ENCODE measurements around the gene RGS3.
A peak's percentile ranks its signal among the peaks of the same experiment; 100 is the strongest.

The RGS3 gene

GRCh38 chr9:113590991-113591898, 127.7 kb downstream of the RGS3 start:
- peak; percentile 20 for DNase-seq

GRCh38 chr9:113591899-113592625, 128.5 kb downstream of the RGS3 start:
- no peak for DNase-seq

GRCh38 chr9:113592876-113593575, 129.5 kb downstream of the RGS3 start:
- no peak for DNase-seq

- no peak for DNase-seq
Observed at GRCh38 chr9:113593682-113594281, 130.3 kb downstream of the RGS3 start.

GRCh38 chr9:113594484-113595299, 131.2 kb downstream of the RGS3 start:
- DNase-seq = no peak

GRCh38 chr9:113596616-113597320, 133.2 kb downstream of the RGS3 start:
- DNase-seq = no peak

GRCh38 chr9:113597390-113598241, 134.1 kb downstream of the RGS3 start:
- no peak for DNase-seq

GRCh38 chr9:113598451-113598850, 134.9 kb downstream of the RGS3 start:
- DNase-seq = no peak

GRCh38 chr9:113598883-113599282, 135.4 kb downstream of the RGS3 start:
- DNase-seq = no peak

- DNase-seq = no peak
Observed at GRCh38 chr9:113599646-113600022, 136.1 kb downstream of the RGS3 start.

- no peak for DNase-seq
Observed at GRCh38 chr9:113600023-113600823, 136.7 kb downstream of the RGS3 start.

GRCh38 chr9:113600871-113601614, 137.5 kb downstream of the RGS3 start:
- no peak for DNase-seq

- no peak for DNase-seq
Observed at GRCh38 chr9:113601656-113602055, 138.1 kb downstream of the RGS3 start.

- DNase-seq = no peak
Observed at GRCh38 chr9:113602126-113603047, 138.9 kb downstream of the RGS3 start.

GRCh38 chr9:113603048-113603375, 139.5 kb downstream of the RGS3 start:
- no peak for DNase-seq

GRCh38 chr9:113603773-113604172, 140.2 kb downstream of the RGS3 start:
- no peak for DNase-seq

- DNase-seq = no peak
Observed at GRCh38 chr9:113604393-113604792, 140.9 kb downstream of the RGS3 start.

GRCh38 chr9:113606510-113606909, 143.0 kb downstream of the RGS3 start:
- DNase-seq = no peak

Data from activated CD4-positive, alpha-beta T cell treated with anti-CD3 and anti-CD28 coated beads for 1 hour (primary cell).